Neuronal stem cell (in vitro differentiated cells): Measurements from ENCODE around the gene TULP3.

Experiments
- DNase-seq: peaks from one replicate; pipeline ENCODE4 v3.0.0-alpha.2; 2013; ENCODE audit warnings: low spot score
- H2AFZ ChIP-seq: one replicate; pipeline ENCODE4 v1.6.1; 2013; ENCODE audit warnings: mild to moderate bottlenecking, low read length, inconsistent platforms
- H2AK5ac ChIP-seq: 2 replicates; pipeline ENCODE4 v1.6.1; 2013; ENCODE audit warnings: low read depth, mild to moderate bottlenecking, inconsistent platforms, low read length, moderate library complexity, mixed read lengths
- H2BK120ac ChIP-seq: 2 replicates; pipeline ENCODE4 v1.6.1; 2013; ENCODE audit warnings: low read depth, mild to moderate bottlenecking, inconsistent platforms, low read length, moderate library complexity, mixed read lengths
- H2BK12ac ChIP-seq: one replicate; pipeline ENCODE4 v1.6.1; 2013; ENCODE audit warnings: low read length, inconsistent platforms
- H2BK15ac ChIP-seq: 2 replicates; pipeline ENCODE4 v1.6.1; 2013; ENCODE audit warnings: mild to moderate bottlenecking, low read length, inconsistent platforms, mixed read lengths
- H2BK5ac ChIP-seq: one replicate; pipeline ENCODE4 v1.6.1; 2013; ENCODE audit warnings: inconsistent platforms, mild to moderate bottlenecking, low read length, moderate library complexity
- H3K14ac ChIP-seq: one replicate; pipeline ENCODE4 v1.6.1; 2013; ENCODE audit warnings: low read length, inconsistent platforms
- H3K18ac ChIP-seq: 2 replicates; pipeline ENCODE4 v1.6.1; 2013; ENCODE audit warnings: low read length, inconsistent platforms
- H3K23ac ChIP-seq: 2 replicates; pipeline ENCODE4 v1.6.1; 2013; ENCODE audit warnings: low read depth, mild to moderate bottlenecking, mixed read lengths, low read length, inconsistent platforms; ENCODE audit not compliant: poor library complexity
- H3K27ac ChIP-seq: replicated peaks from 3 replicates; pipeline ENCODE4 v1.5.1; 2013; ENCODE audit warnings: low read length, inconsistent platforms
- H3K27me3 ChIP-seq, 3 experiments: 2 replicates each; pipeline ENCODE4 v1.6.1; 2013; ENCODE audit warnings: low read length in 3 of 3, mild to moderate bottlenecking in 2 of 3, inconsistent platforms in 1 of 3, low read depth in 1 of 3, mixed read lengths in 1 of 3, moderate library complexity in 1 of 3; ENCODE audit not compliant: control insufficient read depth in 3 of 3, insufficient read depth in 3 of 3
- H3K36me3 ChIP-seq, 2 donors: replicated peaks in 1 of 2; 2 replicates each; pipeline ENCODE4 v1.6.1; 2013; ENCODE audit warnings: low read length in 2 of 2; ENCODE audit not compliant: control insufficient read depth in 2 of 2, insufficient read depth in 2 of 2
- H3K4ac ChIP-seq: 2 replicates; pipeline ENCODE4 v1.6.1; 2013; ENCODE audit warnings: inconsistent platforms, mild to moderate bottlenecking, low read length, moderate library complexity
- H3K4me1 ChIP-seq, 2 donors: 1 replicate in 1 of 2; 2 replicates in 1 of 2; pipeline ENCODE4 v1.6.1; 2013; ENCODE audit warnings: low read length in 2 of 2, low read depth in 1 of 2; ENCODE audit not compliant: control insufficient read depth in 2 of 2, insufficient read depth in 1 of 2
- H3K4me2 ChIP-seq: one replicate; pipeline ENCODE4 v1.6.1; 2013; ENCODE audit warnings: mild to moderate bottlenecking, low read length, inconsistent platforms; ENCODE audit not compliant: insufficient read depth, poor library complexity, severe bottlenecking
- H3K4me3 ChIP-seq, 2 donors: 2 replicates each; pipeline ENCODE4 v1.5.1; 2013; ENCODE audit warnings: low read length in 2 of 2, mild to moderate bottlenecking in 2 of 2, inconsistent platforms in 1 of 2, moderate library complexity in 1 of 2
- H3K79me1 ChIP-seq: one replicate; pipeline ENCODE4 v1.6.1; 2013; ENCODE audit warnings: low read depth, mild to moderate bottlenecking, inconsistent platforms, low read length, moderate library complexity
- H3K9ac ChIP-seq: one replicate; pipeline ENCODE4 v1.6.1; 2013; ENCODE audit warnings: mild to moderate bottlenecking, low read depth, low read length, inconsistent platforms; ENCODE audit not compliant: poor library complexity
- H3K9me3 ChIP-seq, 2 donors: replicated peaks in 1 of 2; 2 replicates each; pipeline versions ENCODE3 to v1.6.1; 2013; ENCODE audit warnings: low read length in 2 of 2, mild to moderate bottlenecking in 2 of 2, inconsistent platforms in 1 of 2, low read depth in 1 of 2, mixed read lengths in 1 of 2, moderate library complexity in 1 of 2; ENCODE audit not compliant: control insufficient read depth in 2 of 2, insufficient read depth in 1 of 2
- H4K8ac ChIP-seq: one replicate; pipeline ENCODE4 v1.6.1; 2013; ENCODE audit warnings: low read depth, mild to moderate bottlenecking, inconsistent platforms, low read length, moderate library complexity
- H4K91ac ChIP-seq: one replicate; pipeline ENCODE4 v1.6.1; 2013; ENCODE audit warnings: low read length, low read depth, mild to moderate bottlenecking, inconsistent platforms; ENCODE audit not compliant: poor library complexity
- WGBS, 2 donors: extraction: QIAGEN DNeasy Blood & Tissue Kit; methylation state at CpG; one replicate each; pipeline ENCODE4 v1.1.7; 2013; ENCODE audit warnings: missing lambda C conversion rate in 2 of 2, mixed read lengths in 1 of 2; ENCODE audit not compliant: insufficient read length in 2 of 2, insufficient replicate concordance in 1 of 2; ENCODE audit errors: extremely low coverage in 2 of 2; 5-methylcytosine and 5-hydroxymethylcytosine counted together

TULP3 gene

DNA sequence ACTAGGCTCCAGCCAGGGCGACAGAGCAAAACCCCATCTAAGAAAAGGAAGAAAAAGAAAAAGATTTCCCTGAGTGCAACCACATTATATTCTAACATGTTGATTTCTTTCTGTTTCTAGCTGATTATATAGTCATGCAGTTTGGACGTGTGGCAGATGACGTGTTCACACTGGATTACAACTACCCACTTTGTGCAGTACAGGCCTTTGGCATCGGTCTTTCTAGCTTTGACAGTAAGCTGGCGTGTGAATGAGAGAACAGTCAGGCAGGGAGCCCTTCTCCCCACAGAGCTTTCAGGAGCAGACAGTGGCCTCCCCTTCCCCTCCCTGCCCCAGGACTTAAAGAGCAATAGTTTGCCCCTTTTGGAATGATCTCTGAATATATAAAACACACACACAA lies 48.5 kb downstream of the TULP3 start:
- Histone ChIP-seq H2AK5ac (no peak overlapping the region), H3K14ac (no peak overlapping the region), H2BK5ac (no peak overlapping the region), H3K18ac (no peak overlapping the region), H3K9me3 (no peaks in the 10 kb centered on the region), H3K23ac (no peak overlapping the region), H3K4me2 (no peak overlapping the region), H3K36me3 (peaks cover 24 to 68% of the 10 kb centered on the region in 2 donors), H2BK12ac (no peak overlapping the region), H3K9ac (no peak overlapping the region), H4K8ac (no peak overlapping the region), H3K4me1 (no peaks in the 10 kb centered on the region), H3K27me3 (no peaks in the 10 kb centered on the region), H3K4me3 (no peak overlapping the region), H2BK120ac (no peak overlapping the region), H2AFZ (no peak overlapping the region), H2BK15ac (no peak overlapping the region), H3K27ac (no peak overlapping the region), H4K91ac (no peak overlapping the region), H3K79me1 (no peaks in the 10 kb centered on the region), H3K4ac (no peak overlapping the region)
- DNase-seq = no peak
- no CpG with 5 or more reads among the region's 5 CpGs for WGBS, 2 donors

DNA sequence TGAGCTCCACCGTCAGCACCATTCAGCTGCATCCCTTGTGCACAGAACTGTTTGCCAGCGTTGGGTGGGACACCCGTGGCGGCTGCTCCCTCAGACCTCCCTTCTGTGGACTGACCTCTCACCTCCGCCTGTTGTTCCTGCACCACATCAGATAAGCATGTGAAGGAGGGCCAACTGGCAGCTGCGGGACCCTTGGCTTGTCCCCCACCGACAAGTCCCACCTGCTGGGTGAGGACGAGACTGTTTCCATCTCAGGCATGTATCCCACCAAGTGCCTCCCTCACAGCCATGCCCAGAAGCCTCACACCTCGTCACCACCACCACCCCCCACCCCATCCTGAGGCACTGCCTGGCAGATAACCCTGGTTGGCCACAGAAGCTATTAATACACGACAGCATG lies 49.9 kb downstream of the TULP3 start:
- no CpG with 5 or more reads among the region's 10 CpGs for WGBS, 2 donors
- no peak overlapping the region for H2BK15ac ChIP-seq

DNA sequence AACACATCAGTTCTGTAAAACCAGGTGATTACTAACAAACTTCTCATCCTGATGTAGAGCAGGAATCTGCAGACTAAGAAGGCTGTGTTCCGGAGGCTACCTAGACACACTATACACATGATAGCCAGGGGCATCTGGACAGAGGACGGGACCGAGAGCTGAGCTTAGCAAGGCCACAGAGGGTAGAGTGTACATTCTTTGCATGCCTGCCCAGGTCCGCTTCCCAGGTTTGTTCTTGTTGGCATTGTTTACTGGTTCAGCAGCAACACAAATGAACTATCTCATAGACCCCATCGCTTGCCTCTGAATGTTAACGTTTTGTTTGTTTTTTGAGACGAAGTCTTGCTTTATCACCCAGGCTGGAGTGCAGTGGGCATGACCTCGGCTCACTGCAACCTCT lies 50.8 kb downstream of the TULP3 start:
- no peak overlapping the region for H3K9ac ChIP-seq
- no peak overlapping the region for H3K4me3 ChIP-seq
- no peak overlapping the region for H3K27ac ChIP-seq
- H2BK15ac ChIP-seq = no peak overlapping the region
- no peaks in the 10 kb centered on the region for H3K79me1 ChIP-seq
- no peak overlapping the region for H3K23ac ChIP-seq
- no peak overlapping the region for H4K91ac ChIP-seq
- no CpG with 5 or more reads among the region's 8 CpGs for WGBS, 2 donors
- H2BK5ac ChIP-seq = no peak overlapping the region
- no peak overlapping the region for H3K18ac ChIP-seq
- H2BK12ac ChIP-seq = no peak overlapping the region
- peaks cover 17 to 46% of the 10 kb centered on the region in 2 donors for H3K36me3 ChIP-seq
- no peak overlapping the region for H3K4me2 ChIP-seq
- no peaks in the 10 kb centered on the region for H3K9me3 ChIP-seq
- no peak overlapping the region for H3K4ac ChIP-seq
- DNase-seq = no peak
- H3K4me1 ChIP-seq = no peaks in the 10 kb centered on the region
- H2AK5ac ChIP-seq = no peak overlapping the region
- H2AFZ ChIP-seq = no peak overlapping the region
- H3K27me3 ChIP-seq = no peaks in the 10 kb centered on the region
- H3K14ac ChIP-seq = no peak overlapping the region
- no peak overlapping the region for H2BK120ac ChIP-seq
- H4K8ac ChIP-seq = no peak overlapping the region

More for the DNA sequence above, 49.9 kb downstream of the TULP3 start:
- Histone ChIP-seq H3K36me3 (peaks cover 17 to 54% of the 10 kb centered on the region in 2 donors), H3K4me1 (no peaks in the 10 kb centered on the region), H2BK120ac (no peak overlapping the region), H3K14ac (peak overlapping the region; percentile 51), H3K79me1 (no peaks in the 10 kb centered on the region), H3K4me2 (no peak overlapping the region), H2AK5ac (no peak overlapping the region), H3K9me3 (no peaks in the 10 kb centered on the region), H3K27ac (peak overlapping the region; percentile 31), H3K23ac (no peak overlapping the region), H3K4ac (no peak overlapping the region), H3K18ac (no peak overlapping the region), H3K9ac (peak overlapping the region; percentile 18), H2AFZ (no peak overlapping the region), H4K91ac (no peak overlapping the region), H3K27me3 (no peaks in the 10 kb centered on the region), H2BK5ac (no peak overlapping the region), H4K8ac (peak overlapping the region; percentile 5), H3K4me3 (no peak overlapping the region), H2BK12ac (no peak overlapping the region)
- DNase-seq = no peak

DNA sequence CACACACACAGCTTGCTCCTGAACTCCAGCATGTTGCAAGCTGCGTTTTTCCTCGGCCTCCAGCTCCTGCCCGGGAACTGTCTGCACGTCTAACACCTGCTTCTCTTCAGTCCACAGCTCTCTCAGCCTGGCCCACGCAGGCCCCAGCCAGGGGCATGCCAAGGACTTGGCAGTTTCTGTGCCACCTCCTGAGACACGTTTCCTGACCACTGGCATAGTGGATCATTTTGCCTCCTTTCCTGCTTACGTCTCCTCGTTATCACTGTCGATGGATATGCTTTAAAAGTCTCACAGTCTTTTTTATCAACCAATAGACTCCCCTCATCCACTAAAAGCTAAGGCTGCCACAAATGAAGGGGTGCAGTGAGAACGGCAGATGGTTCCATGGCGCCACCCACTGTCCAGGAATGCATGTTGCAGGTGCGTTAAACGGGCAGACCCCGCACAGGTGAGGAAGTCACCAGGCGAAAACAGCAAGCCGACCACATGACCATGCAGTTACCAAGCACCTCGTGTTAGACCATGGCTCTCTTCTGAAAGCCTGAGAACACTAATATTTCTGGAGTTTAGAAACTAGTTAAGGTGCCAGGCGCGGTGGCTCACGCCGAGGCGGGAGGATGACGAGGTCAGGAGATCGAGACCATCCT lies 53.8 kb downstream of the TULP3 start:
- H3K4ac ChIP-seq = no peak overlapping the region
- no peak overlapping the region for H4K91ac ChIP-seq
- H4K8ac ChIP-seq = no peak overlapping the region
- peaks cover 10 to 23% of the 10 kb centered on the region in 2 donors for H3K36me3 ChIP-seq
- no CpG with 5 or more reads among the region's 24 CpGs for WGBS, 2 donors
- no peak overlapping the region for H3K4me2 ChIP-seq
- H3K27ac ChIP-seq = no peak overlapping the region
- no peak overlapping the region for H3K4me3 ChIP-seq
- H3K79me1 ChIP-seq = no peaks in the 10 kb centered on the region
- no peak overlapping the region for H2BK5ac ChIP-seq
- no peak overlapping the region for H3K18ac ChIP-seq
- H2AK5ac ChIP-seq = no peak overlapping the region
- H3K23ac ChIP-seq = no peak overlapping the region
- H3K9ac ChIP-seq = no peak overlapping the region
- H2BK120ac ChIP-seq = no peak overlapping the region
- H2AFZ ChIP-seq = no peak overlapping the region
- no peak overlapping the region for H3K14ac ChIP-seq
- H3K4me1 ChIP-seq = no peaks in the 10 kb centered on the region
- no peaks in the 10 kb centered on the region for H3K27me3 ChIP-seq
- H2BK15ac ChIP-seq = no peak overlapping the region
- no peaks in the 10 kb centered on the region for H3K9me3 ChIP-seq
- DNase-seq = peak; percentile 49
- H2BK12ac ChIP-seq = no peak overlapping the region
